HuH-7 (cell line): ENCODE data around the gene TMEM209.
A peak's percentile ranks its signal among the peaks of the same experiment; 100 is the strongest.
"Not testable (repeated sequence)": the region's sequence is repeated elsewhere in the genome, so short reads cannot be mapped to it uniquely, and the experiment has no call there.

Source experiments
- DNase-seq: peaks from one replicate; pipeline ENCODE4 v3.0.0; 2011; ENCODE audit warnings: low spot score

TMEM209 gene

DNA sequence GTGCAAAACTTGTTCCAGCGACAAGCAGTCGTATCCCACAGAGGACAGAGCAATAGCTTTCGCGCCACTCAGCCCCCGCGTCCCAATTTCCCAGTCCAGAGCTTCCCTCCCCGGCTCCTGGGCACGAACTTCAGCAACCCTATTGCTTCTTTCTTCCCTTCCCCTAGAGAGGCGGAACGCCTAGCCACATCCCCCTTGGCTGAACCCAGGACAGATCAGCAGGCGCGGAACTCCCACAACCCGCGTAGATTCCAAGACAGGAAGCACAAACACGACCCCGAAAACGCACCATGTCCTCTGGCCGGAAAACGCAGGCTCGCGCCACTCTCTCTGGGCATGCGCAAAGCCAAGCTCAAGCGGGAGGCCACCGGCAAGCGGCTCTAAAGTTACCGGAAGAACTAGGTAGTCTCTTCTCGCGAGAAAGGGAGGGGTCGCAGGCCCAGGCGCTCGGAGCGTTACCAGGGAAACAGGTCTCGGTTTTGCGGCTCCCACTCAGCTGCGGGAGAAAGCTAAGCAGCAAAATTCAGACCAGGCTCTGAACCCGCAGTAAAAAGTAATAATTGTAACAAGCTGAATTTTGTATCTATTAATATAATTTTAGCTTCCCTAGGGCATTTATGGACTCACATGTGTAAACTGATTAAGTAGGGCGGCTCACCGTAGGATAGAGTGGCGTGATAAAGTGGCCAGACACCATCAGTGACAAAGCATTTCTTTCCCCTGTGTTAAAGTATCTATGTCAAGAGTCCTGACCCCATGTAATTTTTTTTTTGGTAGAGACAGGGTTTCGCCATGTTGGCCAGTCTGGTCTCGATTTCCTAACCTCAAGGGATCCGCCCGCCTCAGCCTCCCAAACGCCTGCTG, at the start of gene TMEM209:
Gene TMEM209, minus strand, starts transcription at position 323 of the 864 bp plus-strand sequence. Its CDS starts 31 bp downstream, at position 292.
- peak; percentile 83 for DNase-seq

- DNase-seq, result no peak
Observed at GRCh38 chr7:130254555-130254954, 49.3 kb upstream of the TMEM209 start.

GRCh38 chr7:130249626-130250025, 44.4 kb upstream of the TMEM209 start:
- DNase-seq, result not testable (repeated sequence)

DNA sequence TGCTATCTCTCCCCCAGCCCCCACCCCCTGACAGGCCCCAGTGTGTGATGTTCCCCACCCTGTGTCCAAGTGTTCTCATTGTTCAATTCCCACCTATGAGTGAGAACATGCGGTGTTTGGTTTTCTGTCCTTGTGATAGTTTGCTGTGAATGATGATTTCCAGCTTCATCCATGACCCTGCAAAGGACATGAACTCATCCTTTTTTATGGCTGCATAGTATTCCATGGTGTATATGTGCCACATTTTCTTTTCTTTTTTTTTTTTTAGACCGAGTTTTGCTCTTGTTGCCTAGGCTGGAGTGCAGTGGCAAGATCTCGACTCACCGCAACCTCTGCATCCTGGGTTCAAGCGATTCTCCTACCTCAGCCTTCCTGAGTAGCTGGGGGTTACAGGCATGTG, 43.6 kb upstream of the TMEM209 start:
- not testable (repeated sequence) for DNase-seq

DNA sequence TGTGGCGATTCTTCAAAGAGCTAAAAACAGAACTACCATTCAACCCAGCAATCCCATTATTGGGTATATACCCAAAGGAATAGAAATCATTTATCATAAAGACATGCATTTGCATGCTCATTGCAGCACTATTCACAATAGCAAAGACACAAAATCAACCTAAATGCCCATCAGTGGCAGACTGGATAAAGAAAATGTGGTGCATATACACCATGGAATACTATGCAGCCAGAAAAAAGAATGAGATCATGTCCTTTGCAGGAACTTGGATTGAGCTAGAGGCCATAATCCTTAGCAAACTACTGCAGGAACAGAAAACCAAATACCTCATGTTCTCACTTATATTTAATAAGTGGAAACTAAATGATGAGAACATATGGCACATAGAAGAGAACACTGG, 41.3 kb upstream of the TMEM209 start:
- not testable (repeated sequence) for DNase-seq

GRCh38 chr7:130243486-130243885, 38.3 kb upstream of the TMEM209 start:
- not testable (repeated sequence) for DNase-seq

DNA sequence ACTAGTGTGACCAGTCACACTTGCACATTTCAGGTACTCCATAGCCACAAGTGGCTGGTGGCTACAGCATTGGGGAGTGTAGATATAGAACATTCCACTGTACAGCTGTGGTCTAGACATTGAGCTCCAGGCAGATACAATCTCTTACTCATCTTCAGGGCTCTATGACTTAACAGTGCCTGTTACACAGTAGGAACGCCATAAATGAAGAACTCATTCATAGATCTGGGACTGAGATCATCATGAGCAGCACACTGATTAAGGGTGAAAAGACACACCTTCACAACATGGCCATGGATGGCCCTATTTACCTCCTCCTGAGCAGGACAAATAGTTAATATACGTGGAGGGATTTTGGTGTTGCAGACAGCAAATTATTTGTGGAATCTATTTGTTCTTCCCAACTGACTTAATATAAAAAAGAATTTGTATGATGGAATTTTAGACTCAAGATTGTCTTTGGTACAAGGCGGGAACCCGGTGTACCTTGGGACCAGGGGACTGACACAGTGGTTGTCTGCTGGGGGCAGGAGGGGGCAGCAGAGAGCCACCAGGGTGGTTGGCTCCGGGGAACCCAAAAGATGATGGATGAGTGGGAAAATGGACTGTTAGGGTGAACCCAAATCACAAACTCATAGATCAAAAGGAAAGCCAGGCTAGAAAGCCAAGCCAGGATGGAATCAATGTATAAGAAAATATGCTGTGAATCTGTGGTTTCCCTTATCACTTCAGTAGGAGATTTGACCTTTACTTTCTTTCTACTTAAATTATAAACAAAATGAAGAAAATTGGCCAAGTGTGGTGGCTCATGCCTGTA, 37.2 kb upstream of the TMEM209 start:
- peak; percentile 62 for DNase-seq

DNA sequence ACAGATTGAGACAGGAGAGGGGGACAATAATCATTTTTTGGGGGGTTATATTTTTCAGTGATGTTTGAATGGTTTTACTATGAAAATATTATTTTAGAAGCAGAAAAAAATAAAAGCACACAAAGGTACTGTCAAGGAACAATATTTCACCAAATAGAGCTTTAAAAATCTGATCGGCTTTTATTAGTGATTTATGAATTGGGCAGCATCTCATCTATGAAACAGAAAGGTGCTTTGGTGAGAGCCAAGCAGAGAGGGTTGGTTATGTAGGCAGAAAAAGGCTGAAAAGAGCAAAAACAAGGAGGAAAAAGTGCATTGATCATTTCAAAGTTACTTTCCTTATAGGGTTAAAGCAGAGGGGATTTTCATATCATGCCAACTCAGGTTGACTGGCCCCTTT, 35.0 kb upstream of the TMEM209 start:
- no peak for DNase-seq

DNA sequence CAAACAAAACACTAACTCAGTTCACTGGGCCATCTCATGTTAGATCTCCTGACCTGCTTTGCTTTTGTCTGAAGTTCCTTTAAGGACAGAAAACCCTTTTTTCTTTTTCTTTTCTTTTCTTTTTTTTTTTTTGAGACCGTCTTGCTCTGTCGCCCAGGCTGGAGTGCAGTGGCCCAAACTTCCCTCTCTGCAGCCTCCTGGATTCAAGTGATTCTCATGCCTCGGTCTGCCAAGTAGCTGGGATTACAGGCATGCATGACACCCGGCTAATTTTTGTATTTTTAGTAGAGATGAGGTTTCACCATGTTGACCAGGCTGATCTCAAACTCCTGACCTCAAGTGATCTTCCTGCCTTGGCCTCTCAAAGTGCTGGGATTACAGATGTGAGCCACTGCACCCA, 31.2 kb upstream of the TMEM209 start:
- not testable (repeated sequence) for DNase-seq

- no peak for DNase-seq
Observed at GRCh38 chr7:130234078-130234477, 28.9 kb upstream of the TMEM209 start.

- no peak for DNase-seq
Observed at GRCh38 chr7:130232209-130232608, 27.0 kb upstream of the TMEM209 start.

GRCh38 chr7:130231792-130232191, 26.6 kb upstream of the TMEM209 start:
- no peak for DNase-seq

DNA sequence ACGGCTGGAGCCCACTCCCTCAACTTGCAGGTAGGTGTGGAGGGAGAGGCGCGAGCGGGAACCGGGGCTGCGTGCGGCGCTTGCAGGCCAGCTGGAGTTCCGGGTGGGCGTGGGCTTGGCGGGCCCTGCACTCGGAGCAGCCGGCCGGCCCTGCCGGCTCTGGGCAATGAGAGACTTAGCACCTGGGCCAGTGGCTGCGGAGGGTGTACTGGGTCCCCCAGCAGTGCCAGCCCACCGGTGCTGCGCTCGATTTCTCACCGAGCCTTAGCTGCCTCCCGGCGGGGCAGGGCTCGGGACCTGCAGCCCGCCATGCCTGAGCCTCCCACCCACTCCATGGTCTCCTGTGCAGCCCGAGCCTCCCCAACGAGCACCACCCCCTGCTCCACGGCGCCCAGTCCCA, 24.8 kb upstream of the TMEM209 start:
- DNase-seq, result not testable (repeated sequence)

GRCh38 chr7:130228840-130229502, 23.8 kb upstream of the TMEM209 start:
- no peak for DNase-seq

DNA sequence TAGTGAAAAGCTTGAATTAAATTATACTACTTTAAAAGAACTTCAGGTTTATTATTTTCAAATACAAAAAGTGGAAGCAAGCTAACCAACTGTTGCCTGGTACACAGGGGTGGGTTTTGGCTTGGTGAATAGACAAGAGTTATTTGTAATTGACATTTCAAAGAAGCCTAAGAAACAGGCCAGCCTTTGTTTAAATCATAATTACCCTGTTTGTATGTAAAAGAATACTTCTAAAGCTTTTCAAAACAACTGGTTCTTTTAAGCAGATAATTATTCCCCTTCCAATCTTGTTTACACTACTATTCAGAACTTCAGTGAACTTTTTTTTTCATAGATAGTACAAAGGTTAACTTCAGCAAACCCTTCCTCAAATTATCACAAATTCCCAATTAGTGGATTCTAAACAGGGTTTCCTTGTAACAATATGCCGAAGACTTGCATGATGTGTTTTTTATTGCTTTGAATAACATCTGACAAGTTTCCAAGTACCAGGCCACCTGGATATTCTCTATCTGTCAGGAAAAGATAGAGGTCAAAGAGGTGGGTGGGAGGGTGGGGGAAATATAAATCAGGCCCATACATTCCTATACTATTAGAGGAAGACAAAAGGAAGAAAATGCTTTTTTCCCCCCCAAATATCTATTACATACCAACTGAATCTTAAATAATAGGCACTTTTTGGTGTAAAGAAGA, 22.8 kb upstream of the TMEM209 start:
- DNase-seq, result no peak

DNA sequence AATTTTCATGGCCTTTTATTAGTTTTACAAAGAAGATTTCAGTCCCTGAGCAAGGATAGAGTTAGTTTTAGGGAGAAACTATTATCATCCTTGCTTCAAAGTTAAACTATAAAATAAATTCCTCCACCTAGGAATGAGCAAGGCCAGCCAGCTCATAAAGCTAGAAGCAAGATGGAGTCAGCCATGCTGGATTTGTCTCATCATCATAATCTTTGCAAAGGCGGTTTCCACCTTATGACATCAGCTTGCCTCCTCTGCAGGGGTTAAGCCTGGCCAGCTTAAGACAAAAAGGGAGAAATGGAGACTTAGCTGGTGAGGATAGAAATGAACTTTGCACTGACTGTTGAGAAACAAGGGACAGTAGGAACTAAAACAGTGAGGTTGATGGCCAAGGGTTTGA, 21.1 kb upstream of the TMEM209 start:
- no peak for DNase-seq

DNA sequence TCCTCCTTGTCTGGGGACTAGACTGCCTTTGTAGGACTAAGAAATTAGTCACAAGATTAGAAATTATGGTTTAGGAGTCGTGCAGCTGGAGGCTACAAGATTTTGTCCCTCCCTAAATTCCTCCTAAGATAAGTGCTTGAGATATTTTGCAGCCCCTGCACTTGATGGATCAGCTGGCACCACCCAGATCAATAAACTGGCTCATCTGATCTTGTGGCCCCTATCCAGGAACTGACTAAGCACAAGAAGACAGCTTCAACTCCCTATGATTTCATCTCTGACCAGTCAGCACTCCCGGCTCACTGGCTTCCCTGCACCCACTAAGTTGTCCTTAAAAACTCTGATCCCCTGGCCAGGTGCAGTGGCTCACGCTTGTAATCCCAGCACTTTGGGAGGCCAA, 19.7 kb upstream of the TMEM209 start:
- DNase-seq, result not testable (repeated sequence)

- DNase-seq, result no peak
Observed at GRCh38 chr7:130224210-130224609, 19.0 kb upstream of the TMEM209 start.

DNA sequence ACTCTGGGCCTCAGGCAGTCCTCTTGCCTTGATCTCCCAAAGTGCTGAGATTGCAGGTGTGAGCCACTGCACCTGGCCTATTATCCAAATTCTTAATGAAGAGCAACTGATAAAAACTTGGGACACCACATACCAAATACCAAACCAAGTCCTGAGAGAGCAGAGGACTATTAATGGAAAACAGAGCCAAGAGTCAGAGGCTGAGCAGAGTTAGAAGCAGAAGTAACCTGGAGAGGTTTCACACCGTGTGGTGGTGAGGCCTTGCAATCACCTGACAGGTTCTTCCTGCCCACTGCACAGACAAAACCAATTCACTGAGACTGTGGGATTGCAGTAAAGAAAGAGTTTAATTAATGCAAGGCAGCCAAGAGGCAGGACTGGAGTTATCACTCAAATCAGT, 18.4 kb upstream of the TMEM209 start:
- DNase-seq, result no peak

DNA sequence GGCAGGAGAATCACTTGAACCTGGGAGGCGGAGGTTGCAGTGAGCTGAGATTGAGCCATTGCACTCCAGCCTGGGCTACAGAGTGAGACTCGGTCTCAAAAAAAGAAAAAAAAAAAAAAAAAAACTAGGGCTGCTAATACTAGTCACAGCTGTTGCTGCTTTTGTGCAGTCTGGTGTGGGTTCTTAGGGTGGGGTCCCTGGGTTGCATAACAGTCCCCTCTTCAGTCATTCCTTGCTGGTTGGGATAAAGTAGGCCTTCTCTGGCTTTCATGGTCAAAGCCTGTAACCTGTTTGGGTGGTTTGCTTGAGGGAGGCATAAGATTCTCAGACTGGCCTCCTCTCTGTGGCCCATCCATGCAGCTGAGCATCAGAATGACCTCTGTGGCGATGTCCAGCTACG, 16.5 kb upstream of the TMEM209 start:
- no peak for DNase-seq

DNA sequence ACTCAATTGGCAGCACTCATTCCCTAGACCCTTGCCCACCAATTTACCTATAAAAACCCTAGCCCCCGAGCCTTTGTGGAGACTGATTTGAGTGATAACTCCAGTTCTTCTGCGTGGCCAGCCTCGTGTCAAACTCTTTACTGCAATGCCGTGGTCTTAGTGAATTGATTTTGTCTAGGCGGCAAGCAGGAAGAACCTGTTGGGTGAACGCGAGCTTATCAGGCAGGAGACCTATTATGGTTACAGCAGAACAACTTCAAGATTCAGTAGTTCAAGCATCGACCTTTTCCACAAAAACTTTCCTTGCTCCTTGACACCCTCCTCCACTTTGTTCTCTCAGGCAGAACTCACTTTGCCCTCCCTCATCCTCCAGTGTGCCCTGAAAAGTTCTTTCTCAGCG, 14.7 kb upstream of the TMEM209 start:
- DNase-seq, result no peak
